Lower leg skin (tissue), 4 donors: ENCODE results near the gene PLXNC1. TPM values are rescaled to one million over a fixed set of nuclear protein-coding genes. Genes with fewer than 3 reads are reported as not detected.

Experiments
- DNase-seq, 2 donors: peaks; one replicate each; pipeline ENCODE4 v3.0.0-alpha.2; 2019; ENCODE audit warnings: low spot score in 2 of 2
- H3K4me3 ChIP-seq: fragments of 200-600 bp; sonication (generic); 2 replicates; pipeline ENCODE4 v1.5.1; 2017; ENCODE audit warnings: mild to moderate bottlenecking, low read depth; ENCODE audit not compliant: poor library complexity, severe bottlenecking
- CTCF ChIP-seq, 3 donors: fragments of 450-650 bp; IDR thresholded peaks; one replicate each; pipeline ENCODE4 v1.5.1; 2016; ENCODE audit warnings: antibody characterized with exemption in 3 of 3, mild to moderate bottlenecking in 3 of 3, moderate library complexity in 2 of 3
- POLR2A ChIP-seq, 2 donors: fragments of 450-650 bp; IDR thresholded peaks; one replicate each; pipeline ENCODE4 v1.6.1; 2016 to 2017; ENCODE audit warnings: antibody characterized with exemption in 2 of 2, mild to moderate bottlenecking in 1 of 2, moderate library complexity in 1 of 2
- WGBS, 2 donors: methylation state at CpG; one replicate each; pipeline ENCODE4 v1.1.5; 2018; 5-methylcytosine and 5-hydroxymethylcytosine counted together
- intact Hi-C: fragments of 100-400 bp; cut with DNase I; formaldehyde crosslinking; loops from one replicate; pipeline ENCODE4 v1.15.0; 2023; ENCODE audit warnings: low total_unique reads
- total RNA-seq, 4 donors: library from RNA; depleted of rRNA; stranded (reverse); fragments of >200 nt; gene quantifications; one replicate each; pipeline ENCODE4 v1.1.0, GENCODE V29; 2016

Gene PLXNC1
- total RNA-seq, 4 donors from 2014 or later: 7.6 to 10.8 (median 8.2) TPM

DNA sequence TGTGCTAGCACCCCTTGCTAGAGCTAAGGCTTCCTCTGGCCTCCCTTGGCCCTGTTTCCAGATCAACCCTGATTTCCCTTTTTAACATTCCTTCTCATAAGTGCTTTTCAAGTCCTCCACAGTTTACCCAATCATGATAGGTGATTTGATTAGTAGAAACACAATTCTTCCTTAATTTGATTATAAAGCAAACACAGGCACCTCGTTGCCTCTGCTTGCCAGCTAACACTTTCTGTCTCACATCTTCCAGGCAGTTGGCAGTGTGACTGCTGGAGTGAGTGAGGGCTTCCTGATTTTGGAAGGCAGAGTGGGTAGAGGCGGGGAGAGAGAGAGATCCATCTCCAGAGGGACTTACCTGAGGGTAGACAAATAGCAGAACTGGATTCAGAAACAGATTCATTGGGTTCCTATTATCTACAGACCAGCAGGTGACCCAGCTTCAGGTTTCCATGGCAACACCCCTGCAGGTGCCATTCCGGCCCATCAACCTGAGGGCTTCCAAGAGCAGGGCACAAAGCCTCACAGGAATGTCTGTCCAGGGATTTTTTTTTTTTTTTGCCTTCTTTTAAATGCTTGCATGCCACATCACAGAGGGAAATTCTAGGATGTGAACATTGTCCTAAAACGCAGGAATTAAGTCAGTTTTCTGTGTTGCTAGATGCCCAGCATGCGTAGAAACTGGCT, 77.7 kb downstream of the PLXNC1 start:
- intact Hi-C loops: no loop called here
- TF ChIP-seq POLR2A (IDR thresholded peaks at IDR 0.05): no peak
- no peak for TF ChIP-seq CTCF (IDR thresholded peaks at IDR 0.05)
- no peak overlapping the region for H3K4me3 ChIP-seq
- WGBS, 2 donors: 86 to 87% methylated on average over 5 of the region's 5 CpGs
- DNase-seq: no peak

- no peak for TF ChIP-seq CTCF (IDR thresholded peaks at IDR 0.05)
- no peak for TF ChIP-seq POLR2A (IDR thresholded peaks at IDR 0.05)
- H3K4me3 ChIP-seq: no peak overlapping the region
- intact Hi-C loops: no loop called here
- no peak for DNase-seq
- WGBS, 2 donors: 92 to 96% methylated on average over 2 of the region's 2 CpGs
Measured at GRCh38 chr12:94227066-94227465, 78.7 kb downstream of the PLXNC1 start.

- 93 to 96% methylated on average over 8 of the region's 8 CpGs for WGBS, 2 donors
- intact Hi-C loops: no loop called here
- no peak overlapping the region for H3K4me3 ChIP-seq
- no peak for DNase-seq
- TF ChIP-seq POLR2A (IDR thresholded peaks at IDR 0.05) (no peak), CTCF (IDR thresholded peaks at IDR 0.05) (no peak)
Measured at GRCh38 chr12:94228488-94228907, 80.1 kb downstream of the PLXNC1 start.

DNA sequence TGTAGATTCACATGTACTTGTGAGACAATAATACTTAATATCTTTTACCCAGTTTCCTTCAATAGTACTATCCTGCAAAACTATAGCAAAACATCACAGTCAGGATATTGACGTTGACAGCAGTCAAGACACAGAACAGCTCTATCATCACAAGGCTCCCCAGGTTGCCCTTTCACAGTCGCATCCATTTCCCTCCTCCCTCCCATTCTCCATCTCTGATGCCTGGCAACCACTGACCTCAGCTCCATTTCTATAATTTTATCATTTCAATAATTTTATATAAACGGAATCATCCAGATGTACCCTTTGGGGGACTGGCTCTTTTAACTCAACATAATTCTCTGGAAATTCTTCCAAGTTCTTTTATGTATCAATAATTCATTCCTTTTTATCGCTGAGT, 81.5 kb downstream of the PLXNC1 start:
- intact Hi-C loops: no loop called here
- no peak for DNase-seq
- 89 to 90% methylated on average over 4 of the region's 4 CpGs for WGBS, 2 donors
- TF ChIP-seq POLR2A (IDR thresholded peaks at IDR 0.05) (no peak), CTCF (IDR thresholded peaks at IDR 0.05) (no peak)
- no peak overlapping the region for H3K4me3 ChIP-seq

DNA sequence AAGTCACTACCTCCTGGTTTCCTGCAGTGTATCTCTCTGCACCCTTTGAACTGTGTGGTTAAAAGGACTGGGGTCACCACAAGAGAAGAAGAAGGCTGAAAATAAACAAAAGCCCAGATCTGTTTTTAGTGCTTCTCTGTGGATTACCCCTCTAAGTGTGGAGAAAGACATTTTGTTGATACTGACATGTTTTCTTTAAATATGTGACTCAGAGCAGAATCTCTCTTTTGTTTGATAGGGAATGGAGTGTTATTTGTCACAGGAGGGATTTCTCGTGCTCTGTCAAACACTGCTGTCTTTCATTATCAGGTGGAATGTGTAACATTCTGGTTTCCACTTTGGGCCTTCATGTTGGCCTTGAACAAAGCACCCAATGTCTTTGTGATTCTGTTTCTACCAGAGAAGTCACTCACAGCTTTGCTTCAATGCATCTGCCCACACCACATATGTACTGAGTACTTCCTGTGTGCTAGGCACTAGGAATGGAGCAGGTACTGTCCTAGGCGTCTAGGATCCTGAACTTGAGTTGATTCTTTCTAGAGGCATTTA, 82.1 kb downstream of the PLXNC1 start:
- TF ChIP-seq CTCF (IDR thresholded peaks at IDR 0.05) (no peak), POLR2A (IDR thresholded peaks at IDR 0.05) (no peak)
- 75% methylated on average over 2 of the region's 2 CpGs for WGBS, 2 donors
- intact Hi-C loops: no loop called here
- no peak for DNase-seq
- no peak overlapping the region for H3K4me3 ChIP-seq

- TF ChIP-seq POLR2A (IDR thresholded peaks at IDR 0.05) (no peak), CTCF (IDR thresholded peaks at IDR 0.05) (no peak)
- 88 to 93% methylated on average over 3 of the region's 3 CpGs for WGBS, 2 donors
- intact Hi-C loops: no loop called here
- no peak for DNase-seq
- H3K4me3 ChIP-seq: no peak overlapping the region
Measured at GRCh38 chr12:94231709-94232108, 83.3 kb downstream of the PLXNC1 start.
